ENCODE results near the gene PDGFD.

DNA sequence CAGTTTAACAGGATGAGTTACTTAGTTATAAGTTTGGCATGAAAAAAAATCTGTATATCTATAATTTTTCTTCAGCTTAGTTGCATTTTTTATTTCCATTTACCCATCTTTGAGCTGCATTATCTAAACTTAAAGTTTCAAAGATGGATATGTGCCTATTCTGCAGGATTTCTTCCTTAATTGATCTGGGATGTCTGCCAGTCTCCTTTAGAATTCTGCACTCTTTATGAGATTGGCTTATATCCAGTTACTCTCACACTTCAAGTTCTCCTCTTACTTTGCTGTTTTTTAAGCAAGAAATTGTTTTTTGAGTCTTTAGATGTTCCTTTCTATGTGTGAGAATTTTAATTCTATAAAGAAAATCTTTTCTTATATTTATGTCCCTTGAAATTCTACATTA is 5.1 kb upstream of the PDGFD start:
- TF ChIP-seq, protein P1, sequence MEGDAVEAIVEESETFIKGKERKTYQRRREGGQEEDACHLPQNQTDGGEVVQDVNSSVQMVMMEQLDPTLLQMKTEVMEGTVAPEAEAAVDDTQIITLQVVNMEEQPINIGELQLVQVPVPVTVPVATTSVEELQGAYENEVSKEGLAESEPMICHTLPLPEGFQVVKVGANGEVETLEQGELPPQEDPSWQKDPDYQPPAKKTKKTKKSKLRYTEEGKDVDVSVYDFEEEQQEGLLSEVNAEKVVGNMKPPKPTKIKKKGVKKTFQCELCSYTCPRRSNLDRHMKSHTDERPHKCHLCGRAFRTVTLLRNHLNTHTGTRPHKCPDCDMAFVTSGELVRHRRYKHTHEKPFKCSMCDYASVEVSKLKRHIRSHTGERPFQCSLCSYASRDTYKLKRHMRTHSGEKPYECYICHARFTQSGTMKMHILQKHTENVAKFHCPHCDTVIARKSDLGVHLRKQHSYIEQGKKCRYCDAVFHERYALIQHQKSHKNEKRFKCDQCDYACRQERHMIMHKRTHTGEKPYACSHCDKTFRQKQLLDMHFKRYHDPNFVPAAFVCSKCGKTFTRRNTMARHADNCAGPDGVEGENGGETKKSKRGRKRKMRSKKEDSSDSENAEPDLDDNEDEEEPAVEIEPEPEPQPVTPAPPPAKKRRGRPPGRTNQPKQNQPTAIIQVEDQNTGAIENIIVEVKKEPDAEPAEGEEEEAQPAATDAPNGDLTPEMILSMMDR (IDR thresholded peaks at IDR 0.05; ENCODE audit: extremely low read depth in 1 of 2, insufficient read depth in 1 of 2, low read depth in 1 of 2, low read length in 2 of 2), result no peak
- TF ChIP-seq POLR2A (IDR thresholded peaks at IDR 0.05; ENCODE audit: low read depth, low read length) (no peak), MAX (IDR thresholded peaks at IDR 0.05; ENCODE audit: insufficient read depth, insufficient read length) (no peak), EZH2 (IDR thresholded peaks at IDR 0.05; ENCODE audit: borderline replicate concordance, low read depth, low read length, severe bottlenecking) (no peak), POLR2AphosphoS5 (IDR thresholded peaks at IDR 0.05; ENCODE audit: insufficient read depth, low read depth, low read length) (no peak), FOS (IDR thresholded peaks at IDR 0.05; ENCODE audit: borderline replicate concordance, insufficient read depth, low read length) (no peak), MYC (IDR thresholded peaks at IDR 0.05; ENCODE audit: low read depth, low read length) (no peak)

Measured in endothelial cell of umbilical vein (primary cell).